ENCODE data around the gene NAA10.
A peak's percentile ranks its signal among the peaks of the same experiment; 100 is the strongest.

The NAA10 gene

GRCh38 chrX:153966841-153967535, 32.2 kb upstream of the NAA10 start:
- no peak for DNase-seq

- DNase-seq: no peak
Observed at GRCh38 chrX:153966283-153966688, 31.4 kb upstream of the NAA10 start.

GRCh38 chrX:153965406-153965805, 30.6 kb upstream of the NAA10 start:
- no peak for DNase-seq

GRCh38 chrX:153964105-153964504, 29.3 kb upstream of the NAA10 start:
- DNase-seq: no peak

- no peak for DNase-seq
Observed at GRCh38 chrX:153963546-153963945, 28.7 kb upstream of the NAA10 start.

- DNase-seq: no peak
Observed at GRCh38 chrX:153961292-153961691, 26.5 kb upstream of the NAA10 start.

GRCh38 chrX:153960786-153961185, 25.9 kb upstream of the NAA10 start:
- DNase-seq: no peak

GRCh38 chrX:153960077-153960476, 25.2 kb upstream of the NAA10 start:
- no peak for DNase-seq

GRCh38 chrX:153959649-153960048, 24.8 kb upstream of the NAA10 start:
- DNase-seq: no peak

GRCh38 chrX:153958605-153959004, 23.8 kb upstream of the NAA10 start:
- no peak for DNase-seq

- DNase-seq: no peak
Observed at GRCh38 chrX:153957224-153957623, 22.4 kb upstream of the NAA10 start.

GRCh38 chrX:153956044-153956907, 21.4 kb upstream of the NAA10 start:
- DNase-seq: no peak

- DNase-seq: no peak
Observed at GRCh38 chrX:153955228-153955732, 20.4 kb upstream of the NAA10 start.

GRCh38 chrX:153954558-153955227, 19.9 kb upstream of the NAA10 start:
- no peak for DNase-seq

GRCh38 chrX:153953892-153954557, 19.2 kb upstream of the NAA10 start:
- DNase-seq: no peak

GRCh38 chrX:153953342-153953830, 18.5 kb upstream of the NAA10 start:
- peak; percentile 9 for DNase-seq

GRCh38 chrX:153952373-153953026, 17.7 kb upstream of the NAA10 start:
- DNase-seq: no peak

- DNase-seq: no peak
Observed at GRCh38 chrX:153951683-153952372, 17.0 kb upstream of the NAA10 start.

GRCh38 chrX:153950127-153950526, 15.3 kb upstream of the NAA10 start:
- DNase-seq: no peak

- DNase-seq: no peak
Observed at GRCh38 chrX:153948847-153949805, 14.3 kb upstream of the NAA10 start.

All from NCI-H226 (cell line).